Ramos (cell line): ENCODE results near the gene ANKRD28.
"Not testable (repeated sequence)": the region's sequence is repeated elsewhere in the genome, so short reads cannot be mapped to it uniquely, and the experiment has no call there.

Experiments
- in situ Hi-C: fragments of 300-500 bp; cut with MboI; formaldehyde crosslinking; loops from one replicate; pipeline ENCODE4 v1.14.3; 2022; ENCODE audit warnings: low sequenced_read_pairs; ENCODE audit not compliant: unreplicated experiment

The ANKRD28 gene

DNA sequence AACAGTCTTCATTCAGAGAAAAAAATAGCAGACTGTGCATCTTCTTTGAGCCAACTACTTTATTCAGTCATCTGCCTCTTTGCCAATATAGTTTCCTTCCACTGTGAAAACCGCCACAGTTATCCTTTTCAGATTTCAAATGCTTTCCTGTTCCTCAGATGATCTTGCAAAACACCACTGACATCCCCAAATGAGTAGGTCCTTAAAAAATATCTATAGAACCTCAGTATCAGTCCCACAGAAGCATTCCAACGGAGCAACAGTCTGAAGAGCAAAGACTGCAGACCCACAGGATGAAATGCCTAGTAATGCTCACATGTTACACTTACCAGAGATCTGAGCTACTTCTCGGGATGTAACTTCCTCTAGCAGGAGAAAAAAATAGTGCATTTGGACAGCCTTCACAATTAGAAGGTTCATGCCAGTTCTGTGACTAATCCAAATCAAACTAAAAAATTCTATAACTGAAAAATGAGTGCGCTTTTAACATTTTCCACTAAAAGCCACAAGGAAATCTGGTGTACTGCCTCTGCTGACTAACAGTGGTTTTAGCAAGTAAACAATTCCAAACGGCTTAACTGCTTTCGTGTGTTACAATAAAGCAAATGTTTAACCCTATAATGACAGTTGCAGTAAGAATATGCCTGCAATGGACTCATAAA lies at the start of gene ANKRD28:
Gene ANKRD28, minus strand, starts transcription at position 338 of the 662 bp plus-strand sequence. CDS start 1,458 bp downstream, outside the sequence.
- in situ Hi-C loops = no loop called here

- in situ Hi-C loops = no loop called here
Observed at GRCh38 chr3:15847239-15847638, 49.5 kb upstream of the ANKRD28 start.

DNA sequence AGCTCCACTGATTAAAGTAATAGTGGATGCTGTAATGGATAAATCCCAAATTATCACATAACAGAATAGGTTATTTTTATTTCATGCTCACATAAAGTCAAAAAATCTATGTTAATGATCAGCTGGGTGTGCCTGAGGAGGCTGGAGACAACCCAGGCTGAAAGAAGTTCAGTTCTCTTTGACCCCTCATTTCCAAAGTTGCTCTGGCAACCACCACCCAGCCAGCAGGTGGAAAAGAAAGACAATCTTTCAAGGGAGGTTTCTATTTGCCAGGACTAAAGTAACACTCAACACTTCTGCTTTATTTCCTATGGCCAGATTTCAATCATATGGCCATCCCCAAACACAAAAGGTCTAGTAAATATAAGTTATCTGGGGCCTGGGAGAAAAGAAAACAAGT lies 48.8 kb upstream of the ANKRD28 start:
- in situ Hi-C loops = no loop called here

- in situ Hi-C loops = no loop called here
Observed at GRCh38 chr3:15845475-15845874, 47.7 kb upstream of the ANKRD28 start.

DNA sequence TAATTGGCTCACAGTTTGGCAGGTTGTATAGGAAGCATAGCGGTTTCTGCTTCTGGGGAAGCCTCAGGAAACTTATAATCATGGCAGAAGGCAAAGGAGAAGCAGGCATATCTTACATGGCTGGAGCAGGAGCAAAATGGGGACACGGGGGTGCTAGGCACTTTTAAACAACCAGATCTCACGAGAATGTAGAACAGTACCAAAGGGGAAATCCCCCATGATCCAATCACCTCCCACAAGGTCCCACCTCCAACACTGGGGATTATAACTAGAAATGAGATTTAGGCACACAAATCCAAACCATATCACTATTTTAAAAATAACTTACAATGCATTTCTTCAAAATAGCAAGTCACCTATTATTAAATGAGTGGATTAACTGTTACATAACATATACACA lies 47.1 kb upstream of the ANKRD28 start:
- in situ Hi-C loops = no loop called here

DNA sequence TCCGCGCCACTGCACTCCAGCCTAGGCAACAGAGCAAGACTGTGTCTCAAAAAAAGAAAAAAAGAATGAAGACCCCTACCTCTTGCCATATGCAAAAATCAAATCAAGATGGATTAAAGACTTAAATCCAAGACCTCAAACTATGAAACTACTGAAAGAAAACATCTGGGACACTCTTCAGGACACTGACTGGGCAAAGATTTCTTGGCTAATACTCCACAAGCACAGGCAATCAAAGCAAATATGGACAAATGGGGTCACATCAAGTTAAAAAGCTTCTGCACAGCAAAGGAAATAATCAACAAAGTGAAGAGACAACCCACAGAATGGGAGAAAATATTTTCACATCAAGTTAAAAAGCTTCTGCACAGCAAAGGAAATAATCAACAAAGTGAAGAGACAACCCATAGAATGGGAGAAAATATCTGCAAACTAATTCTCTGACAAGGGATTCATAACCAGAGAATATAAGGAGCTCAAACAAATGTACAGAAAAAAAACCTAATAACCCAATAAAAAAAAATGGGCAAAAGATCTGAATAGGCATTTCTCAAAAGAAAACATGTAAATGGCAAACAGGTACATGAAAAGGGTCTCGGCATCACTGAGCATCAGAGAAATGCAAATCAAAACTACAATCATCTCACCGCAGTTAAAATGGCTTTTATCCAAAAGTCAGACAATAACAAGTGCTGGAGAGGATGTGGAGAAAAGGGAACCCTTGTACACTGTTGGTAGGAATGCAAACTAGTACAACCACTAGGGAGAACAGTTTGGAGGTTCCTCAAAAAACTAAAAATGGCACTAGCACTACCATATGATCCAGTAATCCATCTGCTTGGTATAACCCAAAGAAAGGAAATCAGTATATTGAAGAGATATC lies 43.6 kb upstream of the ANKRD28 start:
- in situ Hi-C loops = not testable (repeated sequence)

DNA sequence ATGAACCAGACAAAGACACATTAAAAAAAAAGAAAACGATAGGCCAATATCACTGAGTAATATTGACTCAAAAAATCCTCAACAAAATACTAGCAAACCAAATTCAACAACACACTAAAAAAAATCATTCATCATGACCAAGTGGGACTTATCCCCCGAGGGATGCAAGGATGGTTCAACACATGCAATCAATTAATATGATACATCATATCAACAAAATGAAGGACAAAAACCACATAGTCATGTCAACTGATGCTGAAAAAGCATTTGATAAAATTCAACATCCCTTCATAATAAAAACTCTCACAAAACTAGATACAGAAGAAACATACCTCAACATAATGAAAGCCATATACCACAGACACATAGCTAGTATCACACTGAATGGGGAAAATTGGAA lies 41.8 kb upstream of the ANKRD28 start:
- in situ Hi-C loops = no loop called here

- in situ Hi-C loops = no loop called here
Observed at GRCh38 chr3:15831927-15832326, 34.1 kb upstream of the ANKRD28 start.

GRCh38 chr3:15825016-15825415 lies 27.2 kb upstream of the ANKRD28 start:
- in situ Hi-C loops = no loop called here

DNA sequence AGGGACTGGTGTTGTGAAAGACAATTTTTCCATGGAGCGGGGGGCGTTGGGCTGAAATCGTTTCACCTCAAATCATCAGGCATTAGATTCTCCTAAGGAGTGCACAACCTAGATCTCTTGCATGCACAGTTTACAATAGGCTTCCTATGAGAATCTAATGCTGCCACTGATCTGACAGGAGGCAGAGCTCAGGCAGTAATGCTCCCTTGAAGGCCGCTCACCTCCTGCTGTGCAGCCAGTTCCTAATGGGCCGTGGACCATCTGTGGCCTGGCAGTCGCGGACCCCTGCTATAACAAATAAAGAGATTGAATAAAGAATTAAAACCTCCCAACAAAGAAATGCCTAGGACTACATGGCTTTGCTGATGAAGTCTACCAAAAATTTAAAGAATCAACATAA lies 25.3 kb upstream of the ANKRD28 start:
- in situ Hi-C loops = no loop called here

- in situ Hi-C loops = no loop called here
Observed at GRCh38 chr3:15822281-15822680, 24.5 kb upstream of the ANKRD28 start.

GRCh38 chr3:15820911-15821310 lies 23.1 kb upstream of the ANKRD28 start:
- in situ Hi-C loops = no loop called here

DNA sequence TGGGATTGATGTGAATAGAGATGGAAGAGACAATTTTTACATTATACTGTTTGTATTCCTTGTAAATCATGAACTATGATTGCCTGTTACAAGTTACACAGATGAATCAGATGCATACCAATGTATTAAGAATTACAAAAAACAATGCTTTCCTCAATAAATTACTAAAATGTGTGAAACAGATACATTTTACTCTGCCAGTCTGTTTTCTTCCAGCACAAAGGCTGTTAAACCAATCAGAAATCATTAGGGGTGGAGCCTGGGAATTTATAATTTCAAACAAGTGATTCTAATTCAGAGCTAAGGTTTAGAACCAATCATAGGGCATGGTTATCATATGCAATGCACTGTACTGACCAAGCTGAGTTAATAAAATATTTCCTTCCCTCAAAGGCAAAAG lies 21.8 kb upstream of the ANKRD28 start:
- in situ Hi-C loops = loop anchor here (10.0 kb wide), 1 partner anchor 185 kb away; no protein-coding TSS in a partner anchor

- in situ Hi-C loops = loop anchor here (10.0 kb wide), 1 partner anchor 184 kb away; no protein-coding TSS in a partner anchor
Observed at GRCh38 chr3:15819043-15819442, 21.3 kb upstream of the ANKRD28 start.

- in situ Hi-C loops = loop anchor here (10.0 kb wide), 1 partner anchor 181 kb away; no protein-coding TSS in a partner anchor
Observed at GRCh38 chr3:15815696-15816095, 17.9 kb upstream of the ANKRD28 start.

- in situ Hi-C loops = loop anchor here (10.0 kb wide), 1 partner anchor 178 kb away; no protein-coding TSS in a partner anchor
Observed at GRCh38 chr3:15813079-15813478, 15.3 kb upstream of the ANKRD28 start.

DNA sequence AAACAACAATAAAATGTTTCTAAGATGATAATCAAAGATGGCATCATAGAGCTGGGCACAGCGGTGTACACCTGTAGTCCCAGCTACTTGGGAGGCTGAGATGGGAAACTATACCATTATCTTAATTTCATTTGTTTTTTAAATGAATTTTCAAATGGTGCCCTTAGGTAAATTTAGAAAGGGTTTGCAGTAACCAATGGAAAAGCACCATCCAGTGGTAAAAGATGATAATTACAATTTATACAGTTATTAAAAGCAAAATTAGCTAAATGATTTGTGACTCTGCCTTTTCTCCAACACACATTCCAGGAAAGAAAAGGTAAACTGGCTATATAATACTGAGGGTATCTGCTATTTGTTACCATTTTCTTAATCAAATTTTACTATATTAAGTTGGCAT lies 14.4 kb upstream of the ANKRD28 start:
- in situ Hi-C loops = loop anchor here (10.0 kb wide), 1 partner anchor 177 kb away; no protein-coding TSS in a partner anchor

GRCh38 chr3:15810702-15811101 lies 12.9 kb upstream of the ANKRD28 start:
- in situ Hi-C loops = loop anchor here (10.0 kb wide), 1 partner anchor 176 kb away; no protein-coding TSS in a partner anchor

GRCh38 chr3:15809313-15809712 lies 11.5 kb upstream of the ANKRD28 start:
- in situ Hi-C loops = no loop called here

GRCh38 chr3:15808679-15809310 lies 11.0 kb upstream of the ANKRD28 start:
- in situ Hi-C loops = no loop called here
